Subcutaneous abdominal adipose tissue (tissue), 5 donors: Measurements from ENCODE around the gene RGS7.
"Not testable (repeated sequence)": the region's sequence is repeated elsewhere in the genome, so short reads cannot be mapped to it uniquely, and the experiment has no call there.

Source experiments
- H3K27ac ChIP-seq: one replicate; pipeline ENCODE4 v1.7.0; 2013; ENCODE audit warnings: low read depth, mild to moderate bottlenecking, inconsistent platforms, low read length, moderate library complexity
- H3K27me3 ChIP-seq, 5 donors: one replicate each; pipeline ENCODE4 v1.7.0; 2013; ENCODE audit warnings: low read length in 5 of 5, inconsistent platforms in 1 of 5; ENCODE audit not compliant: control insufficient read depth in 5 of 5, insufficient read depth in 4 of 5
- H3K36me3 ChIP-seq, 5 donors: one replicate each; pipeline ENCODE4 v1.7.0; 2013; ENCODE audit warnings: low read length in 5 of 5; ENCODE audit not compliant: control insufficient read depth in 5 of 5, insufficient read depth in 5 of 5
- H3K4me1 ChIP-seq, 5 donors: one replicate each; pipeline ENCODE4 v1.7.0; 2013; ENCODE audit warnings: low read length in 5 of 5, mild to moderate bottlenecking in 3 of 5, moderate library complexity in 1 of 5; ENCODE audit not compliant: control insufficient read depth in 5 of 5, insufficient read depth in 5 of 5
- H3K4me3 ChIP-seq, 5 donors: one replicate each; pipeline ENCODE4 v1.7.0; 2013; ENCODE audit warnings: low read length in 5 of 5, low read depth in 1 of 5
- H3K9ac ChIP-seq, 5 donors: one replicate each; pipeline ENCODE4 v1.7.0; 2013; ENCODE audit warnings: low read length in 5 of 5, mild to moderate bottlenecking in 4 of 5, moderate library complexity in 3 of 5
- H3K9me3 ChIP-seq, 5 donors: one replicate each; pipeline ENCODE4 v1.7.0; 2013; ENCODE audit warnings: low read length in 5 of 5; ENCODE audit not compliant: control insufficient read depth in 5 of 5
- donor health status: healthy.
- donor health status: healthy.
- donor health status: healthy.
- donor health status: healthy.
- donor health status: healthy.

Gene RGS7

DNA sequence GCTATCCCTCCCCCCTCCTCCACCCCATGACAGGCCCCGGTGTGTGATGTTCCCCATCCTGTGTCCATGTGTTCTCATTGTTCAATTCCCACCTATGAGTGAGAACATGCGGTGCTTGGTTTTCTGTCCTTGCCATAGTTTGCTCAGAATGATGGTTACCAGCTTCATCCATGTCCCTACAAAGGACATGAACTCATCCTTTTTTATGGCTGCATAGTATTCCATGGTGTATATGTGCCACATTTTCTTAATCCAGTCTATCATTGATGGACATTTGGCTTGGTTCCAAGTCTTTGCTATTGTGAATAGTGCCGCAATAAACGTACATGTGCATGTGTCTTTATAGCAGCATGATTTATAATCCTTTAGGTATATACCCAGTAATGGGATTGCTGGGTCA is 461.6 kb downstream of the RGS7 start:
- not testable (repeated sequence) for H3K27me3 ChIP-seq, H3K4me3 ChIP-seq, H3K27ac ChIP-seq, H3K4me1 ChIP-seq, H3K9me3 ChIP-seq, H3K9ac ChIP-seq, H3K36me3 ChIP-seq

- Histone ChIP-seq H3K9me3 (peaks cover 0 to 4% (median 0%) of the 10 kb centered on the region in 5 donors), H3K27ac (no peak overlapping the region), H3K27me3 (no peaks in the 10 kb centered on the region), H3K9ac (no peak overlapping the region), H3K4me1 (no peaks in the 10 kb centered on the region), H3K36me3 (no peaks in the 10 kb centered on the region), H3K4me3 (no peak overlapping the region)
Observed at GRCh38 chr1:240888787-240889048, 468.3 kb downstream of the RGS7 start.

GRCh38 chr1:240888039-240888786 is 468.8 kb downstream of the RGS7 start:
- no peaks in the 10 kb centered on the region for H3K4me1 ChIP-seq
- no peak overlapping the region for H3K9ac ChIP-seq
- H3K27ac ChIP-seq = no peak overlapping the region
- H3K9me3 ChIP-seq = peaks cover 0 to 4% (median 0%) of the 10 kb centered on the region in 5 donors
- H3K27me3 ChIP-seq = no peaks in the 10 kb centered on the region
- H3K4me3 ChIP-seq = no peak overlapping the region
- no peaks in the 10 kb centered on the region for H3K36me3 ChIP-seq

DNA sequence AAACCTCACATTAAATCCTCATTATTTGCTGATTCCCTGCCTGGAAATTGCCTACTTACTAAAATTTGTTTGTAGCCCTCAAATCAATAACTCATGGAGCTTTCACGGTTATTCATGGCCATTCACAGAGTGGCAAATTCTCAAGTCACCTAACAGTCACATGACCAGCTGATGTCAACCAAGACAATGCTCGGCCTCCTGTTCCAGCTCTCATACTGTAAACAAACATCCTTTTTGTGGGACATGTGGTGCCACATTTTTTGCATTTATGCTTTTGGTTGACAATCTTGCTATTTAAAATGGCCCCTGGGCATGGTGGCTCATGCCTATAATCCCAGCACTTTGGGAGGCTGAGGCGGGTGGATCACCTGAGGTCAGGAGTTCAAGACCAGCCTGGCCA is 473.5 kb downstream of the RGS7 start:
- Histone ChIP-seq H3K9ac (no peak overlapping the region), H3K36me3 (no peaks in the 10 kb centered on the region), H3K4me1 (no peaks in the 10 kb centered on the region), H3K27ac (no peak overlapping the region), H3K9me3 (peaks cover 0 to 4% (median 0%) of the 10 kb centered on the region in 5 donors), H3K27me3 (no peaks in the 10 kb centered on the region), H3K4me3 (no peak overlapping the region)

DNA sequence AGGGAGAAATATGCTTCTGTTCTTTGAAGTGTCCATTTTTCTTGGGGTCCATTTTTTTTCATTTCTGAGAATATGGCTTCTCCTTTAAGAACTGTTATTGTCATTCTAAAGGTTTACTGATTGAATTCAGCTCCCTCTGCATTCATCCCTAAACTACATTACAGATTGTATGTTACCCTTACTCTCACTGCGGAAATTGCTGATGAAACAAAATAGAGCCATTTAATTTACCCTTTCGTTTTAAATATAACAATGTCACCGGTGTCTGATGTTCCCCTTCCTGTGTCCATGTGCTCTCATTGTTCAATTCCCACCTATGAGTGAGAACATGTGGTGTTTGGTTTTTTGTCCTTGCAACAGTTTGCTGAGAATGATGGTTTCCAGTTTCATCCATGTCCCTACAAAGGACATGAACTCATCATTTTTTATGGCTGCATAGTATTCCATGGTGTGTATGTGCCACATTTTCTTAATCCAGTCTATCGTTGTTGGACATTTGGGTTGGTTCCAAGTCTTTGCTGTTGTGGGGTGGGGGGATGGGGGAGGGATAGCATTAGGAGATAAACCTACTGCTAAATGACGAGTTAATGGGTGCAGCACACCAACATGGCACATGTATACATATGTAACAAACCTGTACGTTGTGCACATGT is 474.2 kb downstream of the RGS7 start:
- H3K27ac ChIP-seq, H3K4me3 ChIP-seq, H3K27me3 ChIP-seq, H3K36me3 ChIP-seq, H3K9ac ChIP-seq, H3K9me3 ChIP-seq, H3K4me1 ChIP-seq: not testable (repeated sequence)

DNA sequence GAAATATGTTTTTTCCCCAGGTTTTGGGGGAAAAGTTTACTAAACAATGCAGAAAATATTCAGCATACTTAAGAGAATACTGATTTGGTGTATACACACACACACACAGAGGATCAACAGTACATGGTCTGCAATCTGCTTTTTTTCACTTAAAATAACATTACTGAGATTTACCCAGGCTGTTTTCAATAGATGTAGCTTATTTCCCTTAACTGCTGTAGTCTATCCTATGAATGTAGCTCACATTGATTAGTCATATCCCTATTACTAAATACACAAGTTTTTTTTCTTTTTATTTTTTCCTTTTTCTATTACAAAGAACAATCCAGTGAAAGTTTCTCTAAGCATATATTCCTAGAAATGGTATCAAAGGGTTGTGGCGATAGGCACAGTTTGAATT is 478.4 kb downstream of the RGS7 start:
- no peak overlapping the region for H3K27ac ChIP-seq
- H3K4me1 ChIP-seq = no peaks in the 10 kb centered on the region
- H3K4me3 ChIP-seq = no peak overlapping the region
- H3K9me3 ChIP-seq = no peaks in the 10 kb centered on the region
- H3K27me3 ChIP-seq = no peaks in the 10 kb centered on the region
- H3K9ac ChIP-seq = no peak overlapping the region
- H3K36me3 ChIP-seq = no peaks in the 10 kb centered on the region

GRCh38 chr1:240877605-240878004 is 479.4 kb downstream of the RGS7 start:
- H3K9ac ChIP-seq = no peak overlapping the region
- no peaks in the 10 kb centered on the region for H3K36me3 ChIP-seq
- H3K27ac ChIP-seq = no peak overlapping the region
- no peaks in the 10 kb centered on the region for H3K4me1 ChIP-seq
- no peaks in the 10 kb centered on the region for H3K9me3 ChIP-seq
- no peaks in the 10 kb centered on the region for H3K27me3 ChIP-seq
- H3K4me3 ChIP-seq = no peak overlapping the region

GRCh38 chr1:240876071-240876470 is 480.9 kb downstream of the RGS7 start:
- no peaks in the 10 kb centered on the region for H3K36me3 ChIP-seq
- no peaks in the 10 kb centered on the region for H3K9me3 ChIP-seq
- no peak overlapping the region for H3K9ac ChIP-seq
- no peak overlapping the region for H3K4me3 ChIP-seq
- H3K4me1 ChIP-seq = no peaks in the 10 kb centered on the region
- no peak overlapping the region for H3K27ac ChIP-seq
- no peaks in the 10 kb centered on the region for H3K27me3 ChIP-seq

DNA sequence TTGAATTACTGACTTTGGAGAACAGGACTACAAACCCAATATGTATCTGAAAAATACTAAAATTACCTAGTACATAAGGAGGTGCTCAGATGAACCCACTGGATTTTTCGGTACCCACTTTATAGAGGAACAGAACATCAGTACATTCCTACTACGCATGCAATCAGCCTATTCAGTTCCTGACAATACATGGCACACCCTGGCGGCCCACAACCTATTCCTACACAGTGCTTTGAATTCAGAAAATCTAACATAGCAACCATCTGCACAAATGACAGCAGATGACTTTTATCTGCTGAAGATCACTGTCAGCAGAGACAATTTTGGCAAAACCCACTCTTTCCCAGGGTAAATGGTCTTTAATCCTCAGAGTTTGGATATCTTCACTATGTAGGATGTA is 487.9 kb downstream of the RGS7 start:
- Histone ChIP-seq H3K27ac (no peak overlapping the region), H3K36me3 (no peaks in the 10 kb centered on the region), H3K9me3 (peaks cover 0 to 4% (median 0%) of the 10 kb centered on the region in 5 donors), H3K4me3 (no peak overlapping the region), H3K9ac (no peak overlapping the region), H3K4me1 (no peaks in the 10 kb centered on the region), H3K27me3 (no peaks in the 10 kb centered on the region)

GRCh38 chr1:240866724-240867123 is 490.3 kb downstream of the RGS7 start:
- Histone ChIP-seq H3K27ac (no peak overlapping the region), H3K9ac (no peak overlapping the region), H3K27me3 (no peaks in the 10 kb centered on the region), H3K4me1 (no peaks in the 10 kb centered on the region), H3K9me3 (peaks cover 0 to 4% (median 0%) of the 10 kb centered on the region in 5 donors), H3K4me3 (no peak overlapping the region), H3K36me3 (no peaks in the 10 kb centered on the region)
